Right lobe of liver (tissue), 4 donors: ENCODE results near the gene AGAP3.

ENCODE experiments used
- POLR2A ChIP-seq: fragments of 450-650 bp; IDR thresholded peaks from one replicate; pipeline ENCODE4 v1.6.1; 2017; ENCODE audit warnings: antibody characterized with exemption, mild to moderate bottlenecking
- TF ChIP-seq, protein P1 (sequence below), 4 donors: fragments of 200-600 bp in 3 of 4; fragments of 450-650 bp in 1 of 4; IDR thresholded peaks; one replicate each; pipeline versions ENCODE4 v1.5.1 to v1.8.0; 2016 to 2022; ENCODE audit warnings: antibody characterized with exemption in 4 of 4, mild to moderate bottlenecking in 2 of 4
- donor health status: DM: no; HTN: no; CAD: no.
- donor health status: DM: no; HTN: no; CAD: no.
- donor health status: DM: no; HTN: yes; CAD: no.

DNA sequence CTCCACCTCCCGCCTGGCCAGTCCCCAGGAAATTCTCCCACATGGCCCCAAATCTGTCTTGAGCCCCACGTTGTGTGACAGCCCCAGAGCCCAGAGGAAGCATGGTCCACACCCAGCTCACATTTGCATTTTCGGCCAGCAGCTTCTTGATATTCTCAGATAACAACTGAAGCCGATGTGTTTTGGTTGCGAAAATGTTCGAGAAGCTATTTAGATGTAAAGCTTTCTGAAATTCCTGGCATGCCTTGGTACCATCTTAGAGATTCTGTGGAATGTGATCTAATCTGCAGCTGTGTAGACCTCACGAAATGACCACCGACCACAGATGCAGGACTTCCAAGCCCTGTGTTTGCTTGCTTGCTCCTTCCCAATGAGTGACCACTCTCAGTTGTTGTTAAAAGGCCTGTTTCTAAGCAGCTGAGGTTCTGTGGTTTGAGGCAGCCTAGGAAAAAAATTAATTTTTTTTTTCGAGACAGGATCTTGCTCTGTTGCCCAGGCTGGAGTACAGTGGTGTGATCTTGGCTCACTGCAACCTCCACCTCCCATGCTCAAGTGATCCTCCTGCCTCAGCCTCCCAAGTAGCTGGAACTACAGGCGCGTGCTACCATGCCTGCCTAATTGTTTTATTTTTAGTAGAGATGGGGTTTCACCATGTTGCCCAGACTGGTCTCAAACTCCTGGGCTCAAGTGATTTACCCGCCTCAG lies 18.1 kb upstream of the AGAP3 start:
- TF ChIP-seq, protein P1, sequence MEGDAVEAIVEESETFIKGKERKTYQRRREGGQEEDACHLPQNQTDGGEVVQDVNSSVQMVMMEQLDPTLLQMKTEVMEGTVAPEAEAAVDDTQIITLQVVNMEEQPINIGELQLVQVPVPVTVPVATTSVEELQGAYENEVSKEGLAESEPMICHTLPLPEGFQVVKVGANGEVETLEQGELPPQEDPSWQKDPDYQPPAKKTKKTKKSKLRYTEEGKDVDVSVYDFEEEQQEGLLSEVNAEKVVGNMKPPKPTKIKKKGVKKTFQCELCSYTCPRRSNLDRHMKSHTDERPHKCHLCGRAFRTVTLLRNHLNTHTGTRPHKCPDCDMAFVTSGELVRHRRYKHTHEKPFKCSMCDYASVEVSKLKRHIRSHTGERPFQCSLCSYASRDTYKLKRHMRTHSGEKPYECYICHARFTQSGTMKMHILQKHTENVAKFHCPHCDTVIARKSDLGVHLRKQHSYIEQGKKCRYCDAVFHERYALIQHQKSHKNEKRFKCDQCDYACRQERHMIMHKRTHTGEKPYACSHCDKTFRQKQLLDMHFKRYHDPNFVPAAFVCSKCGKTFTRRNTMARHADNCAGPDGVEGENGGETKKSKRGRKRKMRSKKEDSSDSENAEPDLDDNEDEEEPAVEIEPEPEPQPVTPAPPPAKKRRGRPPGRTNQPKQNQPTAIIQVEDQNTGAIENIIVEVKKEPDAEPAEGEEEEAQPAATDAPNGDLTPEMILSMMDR (IDR thresholded peaks at IDR 0.05), result no peak
- no peak for TF ChIP-seq POLR2A
